ENCODE data around the gene ZFP62.
A peak's percentile ranks its signal among the peaks of the same experiment; 100 is the strongest.

The ZFP62 gene

GRCh38 chr5:180872419-180872818, 11.3 kb upstream of the ZFP62 start:
- Histone ChIP-seq H4K20me1 (no peaks in the 10 kb centered on the region), H3K9ac (no peak overlapping the region), H3K9me3 (replicated peaks in 1 of 11) (no peaks in the 10 kb centered on the region), H3K36me3 (no peaks in the 10 kb centered on the region), H3K27me3 (no peaks in the 10 kb centered on the region), H3K4me2 (peak overlapping the region in 6 of 11 experiments; percentile 43 to 80 (median 60); a peak in 5 of 22 replicates), H3K4me3 (no peak overlapping the region), H3K27ac (peak overlapping the region in 1 of 11 experiments; percentile 62; a peak in 1 of 22 replicates), H3K4me1 (peaks cover 0 to 29% (median 19%) of the 10 kb centered on the region in 10 experiments; a peak in 13 of 20 replicates)
- no peak for TF ChIP-seq Cebpa-rat (IDR thresholded peaks at IDR 0.05)

- no peaks in the 10 kb centered on the region for H4K20me1 ChIP-seq
- no peak overlapping the region for H3K27ac ChIP-seq
- H3K9ac ChIP-seq: no peak overlapping the region
- no peaks in the 10 kb centered on the region for H3K27me3 ChIP-seq
- H3K4me3 ChIP-seq: no peak overlapping the region
- no peaks in the 10 kb centered on the region for H3K36me3 ChIP-seq
- H3K4me1 ChIP-seq: peaks cover 0 to 29% (median 19%) of the 10 kb centered on the region in 10 experiments; a peak in 13 of 20 replicates
- no peaks in the 10 kb centered on the region for H3K9me3 ChIP-seq (replicated peaks in 1 of 11)
- no peak for TF ChIP-seq Cebpa-rat (IDR thresholded peaks at IDR 0.05)
- H3K4me2 ChIP-seq: no peak overlapping the region
Measured at GRCh38 chr5:180870276-180871068, 9.4 kb upstream of the ZFP62 start.

- no peak for TF ChIP-seq Cebpa-rat (IDR thresholded peaks at IDR 0.05)
- no peak overlapping the region for H3K4me3 ChIP-seq
- H3K9ac ChIP-seq: no peak overlapping the region
- H3K27ac ChIP-seq: no peak overlapping the region
- H3K4me2 ChIP-seq: no peak overlapping the region
- H3K4me1 ChIP-seq: peaks cover 0 to 23% (median 17%) of the 10 kb centered on the region in 10 experiments; a peak in 13 of 20 replicates
- H4K20me1 ChIP-seq: no peaks in the 10 kb centered on the region
- no peaks in the 10 kb centered on the region for H3K9me3 ChIP-seq (replicated peaks in 1 of 11)
- no peaks in the 10 kb centered on the region for H3K27me3 ChIP-seq
- H3K36me3 ChIP-seq: no peaks in the 10 kb centered on the region
Measured at GRCh38 chr5:180869587-180869986, 8.5 kb upstream of the ZFP62 start.

GRCh38 chr5:180868960-180869359, 7.9 kb upstream of the ZFP62 start:
- H3K4me2 ChIP-seq: no peak overlapping the region
- H3K27me3 ChIP-seq: no peaks in the 10 kb centered on the region
- H3K27ac ChIP-seq: no peak overlapping the region

GRCh38 chr5:180866985-180867384, 5.9 kb upstream of the ZFP62 start:
- no peak overlapping the region for H3K9ac ChIP-seq
- no peaks in the 10 kb centered on the region for H3K27me3 ChIP-seq
- H3K36me3 ChIP-seq: no peaks in the 10 kb centered on the region
- no peak overlapping the region for H3K27ac ChIP-seq
- no peaks in the 10 kb centered on the region for H3K9me3 ChIP-seq (replicated peaks in 1 of 11)
- peaks cover 0 to 10% (median 0%) of the 10 kb centered on the region in 10 experiments; a peak in 3 of 20 replicates for H3K4me1 ChIP-seq
- H4K20me1 ChIP-seq: no peaks in the 10 kb centered on the region
- H3K4me3 ChIP-seq: no peak overlapping the region
- no peak for TF ChIP-seq Cebpa-rat (IDR thresholded peaks at IDR 0.05)
- no peak overlapping the region for H3K4me2 ChIP-seq

More at GRCh38 chr5:180868960-180869359, 7.9 kb upstream of the ZFP62 start:
- Histone ChIP-seq H3K4me3 (no peak overlapping the region), H4K20me1 (no peaks in the 10 kb centered on the region), H3K36me3 (no peaks in the 10 kb centered on the region), H3K9ac (no peak overlapping the region), H3K4me1 (peaks cover 0 to 17% (median 11%) of the 10 kb centered on the region in 10 experiments; a peak in 13 of 20 replicates), H3K9me3 (replicated peaks in 1 of 11) (no peaks in the 10 kb centered on the region)
- no peak for TF ChIP-seq Cebpa-rat (IDR thresholded peaks at IDR 0.05)

- no peaks in the 10 kb centered on the region for H3K36me3 ChIP-seq
- no peaks in the 10 kb centered on the region for H3K9me3 ChIP-seq (replicated peaks in 1 of 11)
- no peak overlapping the region for H3K4me2 ChIP-seq
- H3K9ac ChIP-seq: no peak overlapping the region
- H3K4me1 ChIP-seq: peaks cover 0 to 15% (median 4%) of the 10 kb centered on the region in 10 experiments; a peak in 5 of 20 replicates
- H3K27me3 ChIP-seq: no peaks in the 10 kb centered on the region
- TF ChIP-seq Cebpa-rat (IDR thresholded peaks at IDR 0.05): no peak
- no peak overlapping the region for H3K4me3 ChIP-seq
- H4K20me1 ChIP-seq: no peaks in the 10 kb centered on the region
- no peak overlapping the region for H3K27ac ChIP-seq
Measured at GRCh38 chr5:180865981-180866695, 5.1 kb upstream of the ZFP62 start.

- no peaks in the 10 kb centered on the region for H4K20me1 ChIP-seq
- no peaks in the 10 kb centered on the region for H3K9me3 ChIP-seq (replicated peaks in 1 of 11)
- no peaks in the 10 kb centered on the region for H3K27me3 ChIP-seq
- peaks cover 0 to 12% (median 4%) of the 10 kb centered on the region in 11 experiments; a peak in 5 of 22 replicates for H3K36me3 ChIP-seq
- H3K27ac ChIP-seq: no peak overlapping the region
- TF ChIP-seq Cebpa-rat (IDR thresholded peaks at IDR 0.05): no peak
- no peak overlapping the region for H3K4me2 ChIP-seq
- no peak overlapping the region for H3K9ac ChIP-seq
- no peak overlapping the region for H3K4me3 ChIP-seq
- peaks cover 0 to 32% (median 14%) of the 10 kb centered on the region in 10 experiments; a peak in 19 of 20 replicates for H3K4me1 ChIP-seq
Measured at GRCh38 chr5:180862645-180863044, 1.6 kb upstream of the ZFP62 start.

- Histone ChIP-seq H3K9ac (peak overlapping the region; percentile 90 to 95 (median 92)), H3K4me3 (peak overlapping the region; percentile 72 to 97 (median 90)), H3K27ac (peak overlapping the region; percentile 86 to 96 (median 94)), H3K36me3 (peaks cover 11 to 25% (median 15%) of the 10 kb centered on the region in 11 experiments; a peak in 19 of 22 replicates), H3K4me2 (peak overlapping the region; percentile 77 to 95 (median 91)), H4K20me1 (no peaks in the 10 kb centered on the region), H3K4me1 (peaks cover 0 to 32% (median 14%) of the 10 kb centered on the region in 10 experiments; a peak in 19 of 20 replicates), H3K27me3 (no peaks in the 10 kb centered on the region), H3K9me3 (replicated peaks in 1 of 11) (no peaks in the 10 kb centered on the region)
- no peak for TF ChIP-seq Cebpa-rat (IDR thresholded peaks at IDR 0.05)
Measured at GRCh38 chr5:180860273-180860886, 696 bp downstream of the ZFP62 start.

- Histone ChIP-seq H3K4me2 (no peak overlapping the region), H3K4me1 (peaks cover 0 to 32% (median 17%) of the 10 kb centered on the region in 10 experiments; a peak in 19 of 20 replicates), H3K9ac (no peak overlapping the region), H4K20me1 (no peaks in the 10 kb centered on the region), H3K36me3 (peaks cover 15 to 42% (median 26%) of the 10 kb centered on the region in 11 experiments; a peak in 19 of 22 replicates), H3K27ac (no peak overlapping the region), H3K4me3 (no peak overlapping the region), H3K9me3 (replicated peaks in 1 of 11) (no peaks in the 10 kb centered on the region), H3K27me3 (no peaks in the 10 kb centered on the region)
- TF ChIP-seq Cebpa-rat (IDR thresholded peaks at IDR 0.05): no peak
Measured at GRCh38 chr5:180858586-180858985, 2.5 kb downstream of the ZFP62 start.
